ENCODE measurements around the gene CNTN1. TPM values are rescaled to one million over a fixed set of nuclear protein-coding genes. Genes with fewer than 3 reads are reported as not detected.

The CNTN1 gene
- total RNA-seq, 1 experiment from 2014 or later, result not detected

DNA sequence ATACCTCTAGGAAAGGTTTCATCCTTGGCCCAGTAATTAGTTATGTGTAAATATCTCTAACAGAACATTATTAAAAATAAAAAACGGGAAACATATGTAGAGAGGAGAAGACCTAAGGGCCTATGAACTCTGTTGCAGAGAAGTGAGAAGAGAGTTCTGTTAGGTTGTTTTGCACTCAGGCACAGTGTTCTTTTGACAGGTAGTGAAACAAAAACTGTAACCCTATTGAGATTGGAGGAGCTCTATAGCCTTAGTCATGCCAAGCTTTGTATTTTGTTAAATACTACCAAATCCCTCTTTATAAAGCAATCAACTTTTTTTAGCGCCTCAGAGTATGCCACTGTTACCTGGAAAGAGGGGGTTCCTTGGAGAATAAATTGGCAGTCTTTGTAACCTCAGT lies 77.6 kb downstream of the CNTN1 start:
- no peak for DNase-seq (ENCODE audit: unreplicated experiment)
- intact Hi-C loops (cut with micrococcal nuclease), result no loop called here
- no peak overlapping the region for H3K27ac Mint-ChIP-seq (ENCODE audit: low read depth, unreplicated experiment)
- CTCF ChIA-PET, result no interaction called here
- H3K4me1 Mint-ChIP-seq (ENCODE audit: insufficient read depth, unreplicated experiment), result no peaks in the 10 kb centered on the region
- peaks cover 40% of the 10 kb centered on the region for H3K27me3 Mint-ChIP-seq (ENCODE audit: insufficient read depth, unreplicated experiment)
- no peaks in the 10 kb centered on the region for H3K9me3 Mint-ChIP-seq (ENCODE audit: unreplicated experiment)
- no peak for TF ChIP-seq CTCF (IDR thresholded peaks at IDR 0.05; ENCODE audit: unreplicated experiment)
- no peaks in the 10 kb centered on the region for H3K36me3 Mint-ChIP-seq (ENCODE audit: insufficient read depth, unreplicated experiment)
- no TSS peak for BruUV-seq (replicated peaks)
- no peak overlapping the region for H3K4me3 Mint-ChIP-seq (ENCODE audit: unreplicated experiment)
- POLR2A ChIA-PET, result no interaction called here

GRCh38 chr12:40770781-40771180 lies 78.5 kb downstream of the CNTN1 start:
- TF ChIP-seq CTCF (IDR thresholded peaks at IDR 0.05; ENCODE audit: unreplicated experiment), result no peak
- Mint-ChIP-seq H3K27me3 (ENCODE audit: insufficient read depth, unreplicated experiment) (peaks cover 30% of the 10 kb centered on the region), H3K4me3 (ENCODE audit: unreplicated experiment) (no peak overlapping the region), H3K36me3 (ENCODE audit: insufficient read depth, unreplicated experiment) (no peaks in the 10 kb centered on the region), H3K27ac (ENCODE audit: low read depth, unreplicated experiment) (no peak overlapping the region), H3K9me3 (ENCODE audit: unreplicated experiment) (no peaks in the 10 kb centered on the region), H3K4me1 (ENCODE audit: insufficient read depth, unreplicated experiment) (no peaks in the 10 kb centered on the region)
- POLR2A ChIA-PET, result no interaction called here
- intact Hi-C loops (cut with micrococcal nuclease), result no loop called here
- BruUV-seq (replicated peaks), result no TSS peak
- no peak for DNase-seq (ENCODE audit: unreplicated experiment)
- CTCF ChIA-PET, result no interaction called here

- intact Hi-C loops (cut with micrococcal nuclease), result no loop called here
- no peak for TF ChIP-seq CTCF (IDR thresholded peaks at IDR 0.05; ENCODE audit: unreplicated experiment)
- Mint-ChIP-seq H3K4me1 (ENCODE audit: insufficient read depth, unreplicated experiment) (no peaks in the 10 kb centered on the region), H3K27me3 (ENCODE audit: insufficient read depth, unreplicated experiment) (peaks cover 52% of the 10 kb centered on the region), H3K9me3 (ENCODE audit: unreplicated experiment) (no peaks in the 10 kb centered on the region), H3K27ac (ENCODE audit: low read depth, unreplicated experiment) (no peak overlapping the region), H3K36me3 (ENCODE audit: insufficient read depth, unreplicated experiment) (no peaks in the 10 kb centered on the region), H3K4me3 (ENCODE audit: unreplicated experiment) (no peak overlapping the region)
- POLR2A ChIA-PET, result no interaction called here
- no TSS peak for BruUV-seq (replicated peaks)
- CTCF ChIA-PET, result no interaction called here
- DNase-seq (ENCODE audit: unreplicated experiment), result no peak
These were observed 83.4 kb downstream of the CNTN1 start for GRCh38 chr12:40775661-40776060.

DNA sequence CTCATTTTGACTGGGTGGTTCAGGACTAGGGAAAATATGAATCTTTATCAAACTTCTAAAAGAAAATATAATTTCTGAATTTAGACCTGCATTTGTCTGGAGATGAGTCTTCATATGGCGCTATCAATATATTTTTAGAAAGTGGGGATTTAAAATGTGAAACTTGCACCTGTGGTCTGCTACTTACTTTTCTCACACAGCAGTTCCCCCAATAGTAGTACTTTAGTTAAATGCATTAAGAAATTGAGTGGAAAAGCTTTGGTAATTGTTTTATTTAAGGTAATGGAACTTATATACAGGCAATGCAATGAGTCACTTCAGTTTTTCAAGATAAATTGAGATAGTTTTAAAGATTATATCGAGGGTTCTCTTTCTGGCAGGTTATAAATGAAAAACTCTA lies 91.9 kb downstream of the CNTN1 start:
- no peak overlapping the region for H3K27ac Mint-ChIP-seq (ENCODE audit: low read depth, unreplicated experiment)
- CTCF ChIA-PET, result interaction anchor here (0.8 kb wide), 1 partner anchor 112 kb away, joined by 3 read pairs; no protein-coding TSS in a partner anchor
- H3K36me3 Mint-ChIP-seq (ENCODE audit: insufficient read depth, unreplicated experiment), result no peaks in the 10 kb centered on the region
- intact Hi-C loops (cut with micrococcal nuclease), result no loop called here
- peaks cover 7% of the 10 kb centered on the region for H3K9me3 Mint-ChIP-seq (ENCODE audit: unreplicated experiment)
- no TSS peak for BruUV-seq (replicated peaks)
- POLR2A ChIA-PET, result interaction anchor here (0.7 kb wide), 1 partner anchor 300 kb away, joined by 3 read pairs; no protein-coding TSS in a partner anchor
- no peak overlapping the region for H3K4me3 Mint-ChIP-seq (ENCODE audit: unreplicated experiment)
- no peaks in the 10 kb centered on the region for H3K4me1 Mint-ChIP-seq (ENCODE audit: insufficient read depth, unreplicated experiment)
- no peak for DNase-seq (ENCODE audit: unreplicated experiment)
- TF ChIP-seq CTCF (IDR thresholded peaks at IDR 0.05; ENCODE audit: unreplicated experiment), result no peak
- peaks cover 32% of the 10 kb centered on the region for H3K27me3 Mint-ChIP-seq (ENCODE audit: insufficient read depth, unreplicated experiment)
